Pericardium fibroblast (primary cell): ENCODE data around the gene PAX3. TPM values are rescaled to one million over a fixed set of nuclear protein-coding genes. Genes with fewer than 3 reads are reported as not detected.

Experiments
- total RNA-seq: library from RNA; depleted of rRNA; stranded (reverse); fragments of >200 nt; gene quantifications from 2 replicates; pipeline ENCODE4 v1.2.3, GENCODE V29; 2015

Gene PAX3
- total RNA-seq, result not detected in 2 replicates

GRCh38 chr2:222298311-222299150 is at the start of gene PAX3:
Gene PAX3 (minus strand): TSS chr2:222298998. CDS start chr2:222298615, 383 bp downstream.

Other genes starting within 250 kb of the PAX3 start
- gene SGPP2, start 125.5 kb upstream of the PAX3 start, total RNA-seq, result not detected in 2 replicates